Endothelial cell (in vitro differentiated cells): ENCODE measurements around the gene XPC. TPM values are rescaled to one million over a fixed set of nuclear protein-coding genes. Genes with fewer than 3 reads are reported as not detected.
"Not testable (repeated sequence)": the region's sequence is repeated elsewhere in the genome, so short reads cannot be mapped to it uniquely, and the experiment has no call there.

Source experiments
- DNase-seq: peaks from one replicate; pipeline ENCODE4 v3.0.0; 2021; ENCODE audit warnings: low spot score
- H3K27ac Mint-ChIP-seq: one replicate; pipeline ENCODE4 v1.8.0; 2021; ENCODE audit warnings: mixed read lengths, inconsistent platforms; ENCODE audit not compliant: unreplicated experiment
- H3K27me3 Mint-ChIP-seq: one replicate; pipeline ENCODE4 v1.8.0; 2021; ENCODE audit warnings: mild to moderate bottlenecking, moderate library complexity, mixed read lengths, inconsistent platforms; ENCODE audit not compliant: unreplicated experiment
- H3K36me3 Mint-ChIP-seq: one replicate; pipeline ENCODE4 v1.8.0; 2021; ENCODE audit warnings: mild to moderate bottlenecking, low read depth, mixed read lengths, inconsistent platforms; ENCODE audit not compliant: unreplicated experiment
- H3K4me1 Mint-ChIP-seq: one replicate; pipeline ENCODE4 v1.8.0; 2021; ENCODE audit warnings: mild to moderate bottlenecking, mixed read lengths, inconsistent platforms; ENCODE audit not compliant: unreplicated experiment
- H3K4me3 Mint-ChIP-seq: one replicate; pipeline ENCODE4 v1.8.0; 2021; ENCODE audit warnings: mild to moderate bottlenecking, mixed read lengths, inconsistent platforms; ENCODE audit not compliant: unreplicated experiment
- H3K9me3 Mint-ChIP-seq: one replicate; pipeline ENCODE4 v1.8.0; 2021; ENCODE audit warnings: mixed read lengths, inconsistent platforms; ENCODE audit not compliant: unreplicated experiment
- total RNA-seq: library from RNA; stranded (reverse); fragmentation: NEBNext Ultra II Directional; extraction: Animal tissue kit (Norgen Biotek cat#: 25700); gene quantifications from one replicate; pipeline ENCODE4 v1.2.1, GENCODE V29; 2021; ENCODE audit not compliant: unreplicated experiment
- TF ChIP-seq, protein P1 (sequence below): fragments of 200-600 bp; sonication (generic); IDR thresholded peaks from one replicate; pipeline ENCODE4 v1.5.0; 2021; ENCODE audit warnings: antibody characterized with exemption; ENCODE audit not compliant: unreplicated experiment

Gene XPC
- total RNA-seq, 1 donor from 2014 or later = 35.6 TPM

- Mint-ChIP-seq H3K4me3 (no peak overlapping the region), H3K9me3 (no peaks in the 10 kb centered on the region), H3K27ac (no peak overlapping the region), H3K27me3 (peaks cover 2% of the 10 kb centered on the region), H3K4me1 (no peaks in the 10 kb centered on the region), H3K36me3 (peaks cover 6% of the 10 kb centered on the region)
- TF ChIP-seq, protein P1, sequence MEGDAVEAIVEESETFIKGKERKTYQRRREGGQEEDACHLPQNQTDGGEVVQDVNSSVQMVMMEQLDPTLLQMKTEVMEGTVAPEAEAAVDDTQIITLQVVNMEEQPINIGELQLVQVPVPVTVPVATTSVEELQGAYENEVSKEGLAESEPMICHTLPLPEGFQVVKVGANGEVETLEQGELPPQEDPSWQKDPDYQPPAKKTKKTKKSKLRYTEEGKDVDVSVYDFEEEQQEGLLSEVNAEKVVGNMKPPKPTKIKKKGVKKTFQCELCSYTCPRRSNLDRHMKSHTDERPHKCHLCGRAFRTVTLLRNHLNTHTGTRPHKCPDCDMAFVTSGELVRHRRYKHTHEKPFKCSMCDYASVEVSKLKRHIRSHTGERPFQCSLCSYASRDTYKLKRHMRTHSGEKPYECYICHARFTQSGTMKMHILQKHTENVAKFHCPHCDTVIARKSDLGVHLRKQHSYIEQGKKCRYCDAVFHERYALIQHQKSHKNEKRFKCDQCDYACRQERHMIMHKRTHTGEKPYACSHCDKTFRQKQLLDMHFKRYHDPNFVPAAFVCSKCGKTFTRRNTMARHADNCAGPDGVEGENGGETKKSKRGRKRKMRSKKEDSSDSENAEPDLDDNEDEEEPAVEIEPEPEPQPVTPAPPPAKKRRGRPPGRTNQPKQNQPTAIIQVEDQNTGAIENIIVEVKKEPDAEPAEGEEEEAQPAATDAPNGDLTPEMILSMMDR = no peak
- no peak for DNase-seq
Observed at GRCh38 chr3:14110699-14111098, 67.7 kb downstream of the XPC start.

DNA sequence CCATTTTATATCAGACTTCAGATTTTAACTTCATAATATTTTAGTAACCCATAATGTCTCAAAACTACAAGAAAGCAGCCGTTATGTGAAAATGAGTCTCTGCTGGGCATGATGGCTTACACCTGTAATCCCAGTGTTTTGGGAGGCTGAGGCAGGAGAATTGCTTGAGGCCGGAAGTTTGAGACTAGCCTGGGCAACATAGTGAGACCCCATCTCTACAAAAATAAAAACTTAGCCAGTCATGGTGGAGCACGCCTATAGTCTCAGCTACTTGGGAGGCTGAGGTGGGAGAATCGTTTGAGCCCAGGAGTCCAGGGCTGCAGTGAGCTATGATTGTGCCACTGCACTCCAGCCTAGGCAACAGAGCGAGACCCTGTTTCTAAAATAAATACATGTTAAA, 68.6 kb downstream of the XPC start:
- H3K4me1 Mint-ChIP-seq, H3K27me3 Mint-ChIP-seq, H3K9me3 Mint-ChIP-seq, H3K4me3 Mint-ChIP-seq, H3K27ac Mint-ChIP-seq, H3K36me3 Mint-ChIP-seq, DNase-seq: not testable (repeated sequence)

- no peak for DNase-seq
- Mint-ChIP-seq H3K36me3 (no peaks in the 10 kb centered on the region), H3K27me3 (no peaks in the 10 kb centered on the region), H3K4me1 (no peaks in the 10 kb centered on the region), H3K9me3 (no peaks in the 10 kb centered on the region), H3K27ac (no peak overlapping the region), H3K4me3 (no peak overlapping the region)
- TF ChIP-seq, protein P1 = no peak
Observed at GRCh38 chr3:14097616-14098391, 80.6 kb downstream of the XPC start.

GRCh38 chr3:14096742-14097141, 81.7 kb downstream of the XPC start:
- H3K36me3 Mint-ChIP-seq = no peaks in the 10 kb centered on the region
- H3K27ac Mint-ChIP-seq = no peak overlapping the region
- no peaks in the 10 kb centered on the region for H3K4me1 Mint-ChIP-seq
- H3K27me3 Mint-ChIP-seq = no peaks in the 10 kb centered on the region
- DNase-seq = no peak
- no peaks in the 10 kb centered on the region for H3K9me3 Mint-ChIP-seq
- TF ChIP-seq, protein P1 = no peak
- H3K4me3 Mint-ChIP-seq = no peak overlapping the region

Other genes starting within 250 kb of the XPC start
- gene CHCHD4, start 53.7 kb downstream of the XPC start, total RNA-seq = 11.1 TPM
- gene TMEM43, start 53.5 kb downstream of the XPC start, total RNA-seq = 31.9 TPM
- gene LSM3, start 216 bp upstream of the XPC start, total RNA-seq = 14.7 TPM
- gene SLC6A6, start 224.0 kb upstream of the XPC start, total RNA-seq = 46.3 TPM